CD4-positive, alpha-beta memory T cell (primary cell): ENCODE data around the gene MARCHF3. TPM values are rescaled to one million over a fixed set of nuclear protein-coding genes. Genes with fewer than 3 reads are reported as not detected.

ENCODE experiments used
- CTCF ChIA-PET: fragments of 350-600 bp; sonication (Branson Sonifier 250); formaldehyde crosslinking; loops from one replicate; lab custom pipeline; 2021; ENCODE audit warnings: inconsistent platforms; ENCODE audit not compliant: partially characterized antibody; lab: Charles Lee
- POLR2A ChIA-PET: fragments of 350-600 bp; sonication (Branson Sonifier 250); formaldehyde crosslinking; loops from one replicate; lab custom pipeline; 2021; ENCODE audit not compliant: partially characterized antibody; lab: Charles Lee
- DNase-seq, 5 donors: peaks; one replicate each; pipeline versions ENCODE4 v3.0.0 to v3.0.0-alpha.2; 2020 to 2022; ENCODE audit warnings: mixed read lengths in 1 of 5
- H3K27ac ChIP-seq: one replicate; pipeline ENCODE4 v1.7.0; 2013; ENCODE audit warnings: low read depth, low read length
- H3K27me3 ChIP-seq: 2 replicates; pipeline ENCODE4 v1.7.0; 2013; ENCODE audit warnings: mild to moderate bottlenecking, low read length, moderate library complexity; ENCODE audit not compliant: insufficient read depth
- H3K36me3 ChIP-seq: 2 replicates; pipeline ENCODE4 v1.7.0; 2013; ENCODE audit warnings: mild to moderate bottlenecking, low read length, moderate library complexity; ENCODE audit not compliant: insufficient read depth
- H3K4me1 ChIP-seq: 2 replicates; pipeline ENCODE4 v1.7.0; 2013; ENCODE audit warnings: mild to moderate bottlenecking, low read length, moderate library complexity; ENCODE audit not compliant: insufficient read depth
- H3K4me3 ChIP-seq, 2 donors: one replicate each; pipeline ENCODE4 v1.7.0; 2013; ENCODE audit warnings: low read length in 2 of 2, mild to moderate bottlenecking in 1 of 2
- H3K9me3 ChIP-seq, 2 donors: one replicate each; pipeline ENCODE4 v1.7.0; 2013; ENCODE audit warnings: low read length in 2 of 2, control low read depth in 1 of 2; ENCODE audit not compliant: control insufficient read depth in 1 of 2
- H3K27ac Mint-ChIP-seq, 7 donors: one replicate each; pipeline ENCODE4 v1.8.0; 2020 to 2021; ENCODE audit warnings: mixed read lengths in 7 of 7, mild to moderate bottlenecking in 6 of 7, inconsistent platforms in 3 of 7, moderate library complexity in 3 of 7
- H3K27me3 Mint-ChIP-seq, 2 donors: one replicate each; pipeline ENCODE4 v1.8.0; 2020 to 2021; ENCODE audit warnings: mixed read lengths in 2 of 2
- H3K36me3 Mint-ChIP-seq, 2 donors: one replicate each; pipeline ENCODE4 v1.8.0; 2020 to 2021; ENCODE audit warnings: mixed read lengths in 2 of 2, inconsistent platforms in 1 of 2, mild to moderate bottlenecking in 1 of 2
- H3K4me1 Mint-ChIP-seq, 4 donors: one replicate each; pipeline ENCODE4 v1.8.0; 2020 to 2021; ENCODE audit warnings: mixed read lengths in 4 of 4, mild to moderate bottlenecking in 1 of 4
- H3K4me3 Mint-ChIP-seq, 8 donors: one replicate each; pipeline ENCODE4 v1.8.0; 2020 to 2021; ENCODE audit warnings: mixed read lengths in 8 of 8, mild to moderate bottlenecking in 7 of 8, moderate library complexity in 6 of 8, inconsistent platforms in 3 of 8
- H3K9me3 Mint-ChIP-seq, 8 donors: one replicate each; pipeline ENCODE4 v1.8.0; 2020 to 2021; ENCODE audit warnings: mixed read lengths in 8 of 8, mild to moderate bottlenecking in 5 of 8, inconsistent platforms in 3 of 8, moderate library complexity in 1 of 8
- intact Hi-C: fragments of 100-400 bp; cut with micrococcal nuclease; formaldehyde crosslinking; loops from one replicate; pipeline ENCODE4 v1.15.1; 2023
- polyA plus RNA-seq, 2 donors: library from polyadenylated mRNA; unstranded; fragments of 300-500 nt; fragmentation: Illumina TruSeq; gene quantifications; one replicate each; pipeline ENCODE4 v1.2.3, GENCODE V29; 2021
- total RNA-seq, 2 experiments: library from RNA; stranded (reverse); gene quantifications; one replicate each; pipeline ENCODE4 v1.2.3, GENCODE V29; 2021

The MARCHF3 gene
- total RNA-seq (1 to 10 TPM; 3.2 to 3.3 TPM), polyA plus RNA-seq (1 to 10 TPM; 5.5 to 7.5 TPM)

DNA sequence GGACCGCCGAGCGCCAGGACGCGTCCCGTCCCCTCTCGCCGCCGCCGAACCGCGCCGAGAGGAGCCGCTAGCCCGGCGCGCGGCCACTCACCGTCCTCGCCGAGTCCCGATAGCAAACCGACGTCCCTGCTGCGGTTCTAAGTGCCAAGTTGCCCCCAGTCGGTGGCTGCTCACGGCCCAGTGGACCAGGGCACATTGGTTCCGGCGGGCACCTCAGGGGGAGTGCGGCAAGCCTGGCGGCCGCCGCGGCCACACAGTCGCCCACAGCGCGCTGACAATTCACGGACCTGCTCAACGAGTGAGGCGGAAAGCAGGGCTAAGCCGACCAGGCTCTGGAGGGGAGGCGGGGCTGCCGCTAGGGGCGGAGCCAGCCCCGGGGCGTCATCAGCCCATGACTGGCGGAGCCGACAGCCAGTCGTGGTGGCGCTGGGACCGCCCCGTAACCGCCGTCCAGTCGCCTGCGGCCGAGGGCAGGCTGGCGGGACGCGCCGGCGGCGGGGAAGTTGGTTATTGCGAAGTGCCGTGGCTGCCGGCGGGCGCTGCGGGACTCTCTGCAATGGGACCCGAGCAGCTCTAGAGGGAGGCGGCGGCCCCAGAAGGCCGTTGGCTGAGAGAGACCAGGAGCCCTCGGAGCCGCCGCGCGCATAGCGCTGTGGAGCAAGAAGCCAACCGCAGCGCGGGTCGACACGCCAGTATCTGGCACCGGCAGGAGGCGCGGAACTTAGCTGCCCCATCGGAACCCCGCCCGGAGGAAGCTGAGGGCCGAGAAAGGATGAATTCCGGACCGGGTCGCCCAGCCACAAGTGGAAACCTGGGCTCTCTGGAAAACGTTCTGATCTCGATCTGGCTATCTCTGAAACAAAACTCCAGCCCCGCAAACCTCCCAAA is at the start of gene MARCHF3:
TSS of gene MARCHF3 (minus strand) at position 300 of the 888 bp plus-strand sequence. CDS start 112,387 bp downstream, outside the sequence.
- no peaks in the 10 kb centered on the region for H3K36me3 ChIP-seq
- intact Hi-C loops: loop anchor here (1.0 to 10.0 kb wide), 7 partner anchors 43 to 1054 kb away; partner anchors contain the start of genes C5orf63 and SLC12A2
- ChIA-PET CTCF (interaction anchor here (0.9 to 1.8 kb wide), 5 partner anchors 17 to 253 kb away, joined by 3 to 8 read pairs (median 3); partner anchors contain the start of genes C5orf63 and LMNB1), POLR2A (interaction anchor here (0.9 to 3.5 kb wide), 9 partner anchors 42 to 253 kb away, joined by 3 to 22 read pairs (median 5); partner anchors contain the start of genes C5orf63 and LMNB1)
- H3K27me3 ChIP-seq: no peaks in the 10 kb centered on the region
- H3K9me3 ChIP-seq: no peaks in the 10 kb centered on the region
- Mint-ChIP-seq H3K4me3 (peak within 1 kb of the TSS; percentile 89 to 94 (median 90)), H3K36me3 (no peaks in the 10 kb centered on the region), H3K9me3 (no peaks in the 10 kb centered on the region), H3K27ac (peak within 1 kb of the TSS; percentile 35 to 91 (median 77)), H3K27me3 (peaks cover 0 to 17% of the 10 kb centered on the region in 2 donors), H3K4me1 (peaks cover 5 to 17% (median 7%) of the 10 kb centered on the region in 4 donors)
- H3K4me1 ChIP-seq: peaks cover 16% of the 10 kb centered on the region
- peak within 1 kb of the TSS; percentile 51 to 85 for H3K4me3 ChIP-seq
- peak within 1 kb of the TSS; percentile 56 for H3K27ac ChIP-seq
- peak; percentile 92 to 95 (median 94) for DNase-seq

DNA sequence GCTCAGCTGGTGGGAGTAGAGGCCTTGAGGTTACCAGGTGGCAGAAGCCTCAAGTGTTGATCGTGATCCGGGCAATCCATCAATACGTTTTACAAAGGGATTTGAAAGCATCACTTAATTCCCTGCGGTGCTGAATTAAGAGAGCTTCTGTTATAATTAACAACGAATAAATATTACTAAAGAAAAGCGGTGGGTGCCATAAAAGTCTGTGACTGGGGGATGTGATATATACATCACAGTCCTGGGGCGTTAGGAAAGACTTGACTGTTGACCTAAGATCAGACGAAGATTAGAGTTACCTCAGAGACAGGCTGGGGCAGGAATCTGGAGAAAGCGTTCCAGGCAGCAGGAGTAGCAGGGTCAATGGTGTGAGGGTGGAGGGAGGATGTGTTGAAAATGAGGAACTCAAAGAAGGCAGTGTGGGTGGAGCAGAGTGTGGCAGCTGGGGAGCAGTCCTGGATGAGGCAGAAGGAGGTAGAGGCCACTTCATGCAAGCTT is 49.7 kb upstream of the MARCHF3 start:
- CTCF ChIA-PET: no interaction called here
- H3K4me3 ChIP-seq: no peak overlapping the region
- no peak for DNase-seq
- Mint-ChIP-seq H3K4me3 (no peak overlapping the region), H3K4me1 (no peaks in the 10 kb centered on the region), H3K36me3 (no peaks in the 10 kb centered on the region), H3K9me3 (no peaks in the 10 kb centered on the region), H3K27me3 (peaks cover 3 to 6% of the 10 kb centered on the region in 2 donors), H3K27ac (no peak overlapping the region)
- POLR2A ChIA-PET: no interaction called here
- intact Hi-C loops: no loop called here
- no peaks in the 10 kb centered on the region for H3K4me1 ChIP-seq
- no peaks in the 10 kb centered on the region for H3K9me3 ChIP-seq
- no peak overlapping the region for H3K27ac ChIP-seq
- H3K36me3 ChIP-seq: no peaks in the 10 kb centered on the region
- H3K27me3 ChIP-seq: no peaks in the 10 kb centered on the region

GRCh38 chr5:127077366-127077765 is 47.0 kb upstream of the MARCHF3 start:
- H3K36me3 Mint-ChIP-seq: peaks cover 0 to 3% of the 10 kb centered on the region in 2 donors
- ChIA-PET CTCF (interaction anchor here (0.5 kb wide), 1 partner anchor 534 kb away, joined by 3 read pairs; no protein-coding TSS in a partner anchor), POLR2A (interaction anchor here (0.8 kb wide), 1 partner anchor 299 kb away, joined by 3 read pairs; no protein-coding TSS in a partner anchor)
- no peak for DNase-seq
- H3K27ac Mint-ChIP-seq: no peak overlapping the region
- H3K9me3 Mint-ChIP-seq: no peaks in the 10 kb centered on the region
- H3K27me3 Mint-ChIP-seq: peaks cover 3 to 6% of the 10 kb centered on the region in 2 donors
- Histone ChIP-seq H3K36me3 (no peaks in the 10 kb centered on the region), H3K27me3 (no peaks in the 10 kb centered on the region), H3K4me1 (peaks cover 11% of the 10 kb centered on the region), H3K27ac (no peak overlapping the region), H3K9me3 (no peaks in the 10 kb centered on the region), H3K4me3 (no peak overlapping the region)
- intact Hi-C loops: no loop called here
- no peak overlapping the region for H3K4me3 Mint-ChIP-seq
- peaks cover 7 to 18% (median 13%) of the 10 kb centered on the region in 4 donors for H3K4me1 Mint-ChIP-seq

DNA sequence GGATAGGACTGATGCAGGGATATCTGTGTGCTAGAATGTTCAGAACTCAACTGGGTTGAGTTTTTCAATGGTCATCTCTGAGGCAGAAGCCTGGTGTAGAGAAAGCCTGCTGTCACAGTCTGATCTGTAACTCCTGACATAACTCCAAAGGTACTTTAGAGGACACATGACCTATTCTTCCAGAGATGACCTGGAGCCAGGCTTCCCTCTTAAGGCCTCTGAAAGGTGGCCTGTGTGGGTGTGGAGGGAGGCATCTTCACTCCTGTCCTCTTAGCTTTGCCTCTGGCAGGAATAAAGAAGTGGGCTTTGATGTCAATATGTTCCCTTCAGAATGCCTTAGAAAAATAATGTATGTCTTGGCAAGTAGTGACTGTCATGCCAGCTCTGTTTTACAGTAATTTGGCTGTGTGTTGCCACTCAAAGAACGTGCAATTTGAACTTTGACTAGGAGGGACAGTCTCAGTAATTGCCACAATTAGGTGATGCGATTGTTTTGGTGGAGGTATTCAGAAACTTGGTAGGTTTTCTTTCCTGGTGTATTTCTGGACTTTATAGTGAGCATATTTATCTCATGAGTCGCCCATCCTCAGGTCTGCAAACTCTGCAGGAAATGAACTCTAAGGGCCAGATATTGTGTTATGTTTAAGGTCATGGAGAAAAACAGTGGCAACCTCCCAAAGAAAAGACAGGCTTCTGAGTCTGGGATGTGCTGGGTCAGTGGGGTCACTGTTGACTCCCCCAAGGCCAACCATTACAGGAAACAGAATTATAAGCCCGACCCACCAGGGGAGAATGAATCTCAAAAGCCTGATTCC is 46.2 kb upstream of the MARCHF3 start:
- no peak overlapping the region for H3K27ac Mint-ChIP-seq

GRCh38 chr5:127074466-127074865 is 44.1 kb upstream of the MARCHF3 start:
- POLR2A ChIA-PET: interaction anchor here (2.1 kb wide), 1 partner anchor 221 kb away, joined by 13 read pairs; no protein-coding TSS in a partner anchor
- H3K4me1 Mint-ChIP-seq: peaks cover 10 to 21% (median 16%) of the 10 kb centered on the region in 4 donors
- intact Hi-C loops: no loop called here
- no peaks in the 10 kb centered on the region for H3K27me3 Mint-ChIP-seq
- H3K4me3 Mint-ChIP-seq: peak overlapping the region in 5 of 8 donors; percentile 27 to 97 (median 93)
- no peaks in the 10 kb centered on the region for H3K9me3 Mint-ChIP-seq
- no peaks in the 10 kb centered on the region for H3K9me3 ChIP-seq
- H3K4me1 ChIP-seq: peaks cover 16% of the 10 kb centered on the region
- no peak overlapping the region for H3K4me3 ChIP-seq
- DNase-seq: no peak
- peak overlapping the region in 1 of 7 donors; percentile 95 for H3K27ac Mint-ChIP-seq
- H3K27me3 ChIP-seq: no peaks in the 10 kb centered on the region
- CTCF ChIA-PET: interaction anchor here (1.2 to 2.0 kb wide), 3 partner anchors 11 to 237 kb away, joined by 3 to 8 read pairs (median 5); no protein-coding TSS in a partner anchor
- H3K27ac ChIP-seq: no peak overlapping the region
- H3K36me3 ChIP-seq: no peaks in the 10 kb centered on the region
- peaks cover under 1 to 3% of the 10 kb centered on the region in 2 donors for H3K36me3 Mint-ChIP-seq

More for the DNA sequence above, 46.2 kb upstream of the MARCHF3 start:
- H3K9me3 ChIP-seq: no peaks in the 10 kb centered on the region
- H3K4me3 ChIP-seq: no peak overlapping the region
- peaks cover 9 to 21% (median 15%) of the 10 kb centered on the region in 4 donors for H3K4me1 Mint-ChIP-seq
- ChIA-PET CTCF (no interaction called here), POLR2A (no interaction called here)
- intact Hi-C loops: no loop called here
- H3K36me3 Mint-ChIP-seq: peaks cover 0 to 3% of the 10 kb centered on the region in 2 donors
- H3K27me3 ChIP-seq: no peaks in the 10 kb centered on the region
- peaks cover 16% of the 10 kb centered on the region for H3K4me1 ChIP-seq
- H3K36me3 ChIP-seq: no peaks in the 10 kb centered on the region
- H3K9me3 Mint-ChIP-seq: no peaks in the 10 kb centered on the region
- peaks cover 3 to 6% of the 10 kb centered on the region in 2 donors for H3K27me3 Mint-ChIP-seq
- H3K27ac ChIP-seq: no peak overlapping the region
- no peak for DNase-seq
- H3K4me3 Mint-ChIP-seq: no peak overlapping the region
